ENCODE measurements around the gene GRM1.

DNA sequence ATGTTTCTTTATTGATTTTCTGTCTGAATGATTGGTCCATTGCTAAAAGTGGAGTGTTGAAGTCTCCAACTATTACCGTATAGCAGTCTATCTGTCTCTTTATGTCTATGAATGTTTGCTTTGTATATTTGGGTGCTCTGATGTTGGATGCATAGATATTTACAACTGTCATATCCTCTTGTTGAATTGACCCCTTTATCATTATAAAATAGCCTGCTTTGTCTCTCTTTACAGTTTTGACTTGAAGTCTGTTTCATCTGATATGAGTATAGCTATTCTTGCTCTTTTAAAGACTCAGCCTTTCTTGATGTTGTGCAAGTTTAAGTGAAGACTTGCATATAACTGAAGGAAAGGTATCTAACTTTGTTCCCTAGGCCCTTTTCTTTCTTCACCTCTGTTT, 341.0 kb downstream of the GRM1 start:
- TF ChIP-seq, protein P1, sequence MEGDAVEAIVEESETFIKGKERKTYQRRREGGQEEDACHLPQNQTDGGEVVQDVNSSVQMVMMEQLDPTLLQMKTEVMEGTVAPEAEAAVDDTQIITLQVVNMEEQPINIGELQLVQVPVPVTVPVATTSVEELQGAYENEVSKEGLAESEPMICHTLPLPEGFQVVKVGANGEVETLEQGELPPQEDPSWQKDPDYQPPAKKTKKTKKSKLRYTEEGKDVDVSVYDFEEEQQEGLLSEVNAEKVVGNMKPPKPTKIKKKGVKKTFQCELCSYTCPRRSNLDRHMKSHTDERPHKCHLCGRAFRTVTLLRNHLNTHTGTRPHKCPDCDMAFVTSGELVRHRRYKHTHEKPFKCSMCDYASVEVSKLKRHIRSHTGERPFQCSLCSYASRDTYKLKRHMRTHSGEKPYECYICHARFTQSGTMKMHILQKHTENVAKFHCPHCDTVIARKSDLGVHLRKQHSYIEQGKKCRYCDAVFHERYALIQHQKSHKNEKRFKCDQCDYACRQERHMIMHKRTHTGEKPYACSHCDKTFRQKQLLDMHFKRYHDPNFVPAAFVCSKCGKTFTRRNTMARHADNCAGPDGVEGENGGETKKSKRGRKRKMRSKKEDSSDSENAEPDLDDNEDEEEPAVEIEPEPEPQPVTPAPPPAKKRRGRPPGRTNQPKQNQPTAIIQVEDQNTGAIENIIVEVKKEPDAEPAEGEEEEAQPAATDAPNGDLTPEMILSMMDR (tag by site-specific recombination; IDR thresholded peaks at IDR 0.05): no peak
- no peak for TF ChIP-seq SETDB1 (IDR thresholded peaks at IDR 0.05; ENCODE audit: insufficient read length, low read length)

Data from HEK293 (cell line).